HEK293 (cell line): ENCODE data around the gene PTPN6.

Source experiments
- SALL2 ChIP-seq: fragments of 450-650 bp; formaldehyde crosslinking; IDR thresholded peaks from 2 replicates; pipeline ENCODE4 v1.5.0; 2017; ENCODE audit warnings: missing biosample characterization, mild to moderate bottlenecking, missing genetic modification characterization, borderline replicate concordance
- SCRT2 ChIP-seq: fragments of 450-650 bp; formaldehyde crosslinking; IDR thresholded peaks from 2 replicates; pipeline ENCODE4 v1.5.1; 2016; ENCODE audit warnings: missing biosample characterization, missing genetic modification characterization
- SP7 ChIP-seq: fragments of 450-650 bp; formaldehyde crosslinking; IDR thresholded peaks from 2 replicates; pipeline ENCODE4 v1.5.1; 2016; ENCODE audit warnings: missing biosample characterization, missing genetic modification characterization
- ZBTB20 ChIP-seq: fragments of 450-650 bp; formaldehyde crosslinking; IDR thresholded peaks from 2 replicates; pipeline ENCODE4 v1.5.1; 2016; ENCODE audit warnings: missing biosample characterization, missing genetic modification characterization
- ZBTB7A ChIP-seq: fragments of 450-650 bp; formaldehyde crosslinking; IDR thresholded peaks from 2 replicates; pipeline ENCODE4 v1.5.1; 2016; ENCODE audit warnings: low read depth, missing biosample characterization, missing genetic modification characterization
- ZEB2 ChIP-seq: fragments of 450-650 bp; formaldehyde crosslinking; IDR thresholded peaks from 2 replicates; pipeline ENCODE4 v1.5.1; 2016; ENCODE audit warnings: missing biosample characterization, missing genetic modification characterization
- ZFHX2 ChIP-seq: fragments of 450-650 bp; formaldehyde crosslinking; conservative IDR thresholded peaks from 2 replicates; pipeline ENCODE4 v1.5.1; 2016; ENCODE audit warnings: missing biosample characterization, missing genetic modification characterization
- ZFP3 ChIP-seq: fragments of 450-650 bp; formaldehyde crosslinking; IDR thresholded peaks from 2 replicates; pipeline ENCODE4 v1.5.1; 2016; ENCODE audit warnings: low read depth, missing biosample characterization, missing genetic modification characterization
- ZNF121 ChIP-seq: fragments of 450-650 bp; formaldehyde crosslinking; IDR thresholded peaks from 2 replicates; pipeline ENCODE4 v1.5.1; 2016; ENCODE audit warnings: missing biosample characterization, missing genetic modification characterization
- ZNF416 ChIP-seq: fragments of 450-650 bp; formaldehyde crosslinking; IDR thresholded peaks from 2 replicates; pipeline ENCODE4 v1.5.1; 2016; ENCODE audit warnings: missing biosample characterization, missing genetic modification characterization
- ZNF473 ChIP-seq: fragments of 450-650 bp; formaldehyde crosslinking; IDR thresholded peaks from 2 replicates; pipeline ENCODE4 v1.5.1; 2017; ENCODE audit warnings: missing biosample characterization, missing genetic modification characterization
- ZNF521 ChIP-seq: fragments of 450-650 bp; formaldehyde crosslinking; IDR thresholded peaks from 2 replicates; pipeline ENCODE4 v1.5.1; 2017; ENCODE audit warnings: missing biosample characterization, mild to moderate bottlenecking, missing genetic modification characterization
- ZNF558 ChIP-seq: fragments of 450-650 bp; formaldehyde crosslinking; IDR thresholded peaks from 2 replicates; pipeline ENCODE4 v1.5.1; 2016; ENCODE audit warnings: missing biosample characterization, missing genetic modification characterization
- ZNF596 ChIP-seq: fragments of 450-650 bp; IDR thresholded peaks from 2 replicates; pipeline ENCODE4 v1.5.0; 2018; ENCODE audit warnings: missing biosample characterization, mild to moderate bottlenecking, missing genetic modification characterization, moderate library complexity
- ZNF600 ChIP-seq: fragments of 450-650 bp; formaldehyde crosslinking; IDR thresholded peaks from 2 replicates; pipeline ENCODE4 v1.5.1; 2016; ENCODE audit warnings: missing biosample characterization, missing genetic modification characterization
- ZNF610 ChIP-seq: fragments of 450-650 bp; formaldehyde crosslinking; IDR thresholded peaks from 2 replicates; pipeline ENCODE4 v1.5.1; 2016; ENCODE audit warnings: missing biosample characterization, missing genetic modification characterization, borderline replicate concordance
- ZNF660 ChIP-seq: fragments of 450-650 bp; IDR thresholded peaks from 2 replicates; pipeline ENCODE4 v1.5.1; 2018; ENCODE audit warnings: missing biosample characterization, mild to moderate bottlenecking, missing genetic modification characterization
- ZNF701 ChIP-seq: fragments of 450-650 bp; formaldehyde crosslinking; IDR thresholded peaks from 2 replicates; pipeline ENCODE4 v1.5.1; 2016; ENCODE audit warnings: missing biosample characterization, missing genetic modification characterization
- ZNF776 ChIP-seq: fragments of 450-650 bp; formaldehyde crosslinking; IDR thresholded peaks from 2 replicates; pipeline ENCODE4 v1.5.0; 2017; ENCODE audit warnings: missing biosample characterization, missing genetic modification characterization, borderline replicate concordance
- ZSCAN23 ChIP-seq: fragments of 450-650 bp; formaldehyde crosslinking; IDR thresholded peaks from 2 replicates; pipeline ENCODE4 v1.5.1; 2016; ENCODE audit warnings: missing biosample characterization, missing genetic modification characterization
- TF ChIP-seq, protein P1 (sequence below): fragments of 450-650 bp; formaldehyde crosslinking; IDR thresholded peaks from 2 replicates; pipeline ENCODE4 v1.5.1; 2016; ENCODE audit warnings: missing biosample characterization, missing genetic modification characterization
- TF ChIP-seq, protein P2 (sequence below): fragments of 450-650 bp; formaldehyde crosslinking; IDR thresholded peaks from 2 replicates; pipeline ENCODE4 v1.5.1; 2016; ENCODE audit warnings: missing biosample characterization, missing genetic modification characterization
- TF ChIP-seq, protein P3 (sequence below): fragments of 450-650 bp; formaldehyde crosslinking; IDR thresholded peaks from 2 replicates; pipeline ENCODE4 v1.5.1; 2016; ENCODE audit warnings: missing biosample characterization, missing genetic modification characterization
- TF ChIP-seq, protein P4 (sequence below): fragments of 450-650 bp; formaldehyde crosslinking; IDR thresholded peaks from 2 replicates; pipeline ENCODE4 v1.5.1; 2016; ENCODE audit warnings: missing biosample characterization, missing genetic modification characterization
- TF ChIP-seq, protein P5 (sequence below): fragments of 450-650 bp; formaldehyde crosslinking; IDR thresholded peaks from 2 replicates; pipeline ENCODE4 v1.5.1; 2016; ENCODE audit warnings: missing biosample characterization, missing genetic modification characterization, low read depth
- TF ChIP-seq, protein P6 (sequence below): fragments of 450-650 bp; formaldehyde crosslinking; IDR thresholded peaks from 2 replicates; pipeline ENCODE4 v1.5.1; 2016; ENCODE audit warnings: missing biosample characterization, missing genetic modification characterization

PTPN6 gene

DNA sequence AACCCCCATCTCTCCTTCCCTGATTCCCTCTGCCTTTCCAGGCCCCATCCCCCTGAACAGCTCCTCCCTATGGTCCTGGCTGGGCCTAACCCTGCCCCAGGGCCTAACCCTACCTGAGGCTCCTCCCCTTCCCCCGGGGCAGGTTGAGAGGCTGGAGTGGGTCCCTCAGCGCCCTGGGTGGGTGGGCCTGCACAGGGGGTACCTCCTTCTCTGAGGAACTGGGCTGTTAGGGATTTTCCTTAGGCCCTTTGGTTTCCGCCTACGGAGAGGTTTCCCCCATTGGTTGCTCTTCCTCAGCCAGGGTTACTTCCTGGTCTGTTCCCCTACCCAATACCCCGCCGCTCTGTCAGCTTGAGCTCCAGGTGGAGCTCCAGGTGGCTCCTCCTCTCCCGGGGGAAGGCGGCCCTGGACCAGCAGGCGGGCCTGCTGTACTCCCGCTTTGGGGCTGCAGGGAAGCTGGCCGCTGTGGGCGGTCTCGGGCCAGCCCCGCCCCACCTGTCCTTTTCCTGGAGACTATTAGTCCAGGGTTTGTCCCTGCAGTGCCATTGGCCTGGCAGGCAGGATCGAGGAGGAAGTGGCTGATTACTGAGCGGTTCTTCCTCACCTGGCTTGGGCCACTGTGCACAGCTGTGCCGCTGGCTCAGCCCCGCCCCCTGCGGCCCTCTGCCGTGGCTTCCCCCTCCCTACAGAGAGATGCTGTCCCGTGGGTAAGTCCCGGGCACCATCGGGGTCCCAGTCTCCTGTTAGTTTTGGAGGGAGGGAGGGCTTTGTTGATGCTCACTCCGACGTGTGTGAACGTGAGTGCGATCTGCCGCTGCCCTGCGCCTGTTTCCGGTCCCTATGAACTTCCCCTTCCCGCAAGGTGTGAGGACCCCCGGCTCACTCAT, 4.9 kb upstream of the PTPN6 start (continued):
- TF ChIP-seq ZNF610 (0 out of 2 replicates have a peak, but pooled peaks have one; percentile 70), SCRT2 (tag by site-specific recombination) (no peak), ZNF660 (tag by site-specific recombination) (no peak), ZNF776 (tag by site-specific recombination) (no peak), SALL2 (tag by site-specific recombination) (no peak), ZNF558 (tag by site-specific recombination) (no peak), ZFHX2 (tag by site-specific recombination) (peak; percentile 49), ZNF521 (no peak), SP7 (tag by site-specific recombination) (peak; percentile 30; the same call in 1 of the 2 replicates), ZEB2 (tag by site-specific recombination) (0 out of 2 replicates have a peak, but pooled peaks have one; percentile 56), ZNF416 (tag by site-specific recombination) (no peak), ZNF121 (tag by site-specific recombination) (no peak), ZNF600 (tag by site-specific recombination) (peak; percentile 28; the same call in 1 of the 2 replicates), ZFP3 (no peak), ZBTB7A (tag by site-specific recombination) (0 out of 2 replicates have a peak, but pooled peaks have one; percentile 9), ZNF473 (no peak), ZBTB20 (peak; percentile 89), ZNF596 (tag by site-specific recombination) (no peak), ZNF701 (tag by site-specific recombination) (no peak), ZSCAN23 (no peak)
- TF ChIP-seq, protein P1, sequence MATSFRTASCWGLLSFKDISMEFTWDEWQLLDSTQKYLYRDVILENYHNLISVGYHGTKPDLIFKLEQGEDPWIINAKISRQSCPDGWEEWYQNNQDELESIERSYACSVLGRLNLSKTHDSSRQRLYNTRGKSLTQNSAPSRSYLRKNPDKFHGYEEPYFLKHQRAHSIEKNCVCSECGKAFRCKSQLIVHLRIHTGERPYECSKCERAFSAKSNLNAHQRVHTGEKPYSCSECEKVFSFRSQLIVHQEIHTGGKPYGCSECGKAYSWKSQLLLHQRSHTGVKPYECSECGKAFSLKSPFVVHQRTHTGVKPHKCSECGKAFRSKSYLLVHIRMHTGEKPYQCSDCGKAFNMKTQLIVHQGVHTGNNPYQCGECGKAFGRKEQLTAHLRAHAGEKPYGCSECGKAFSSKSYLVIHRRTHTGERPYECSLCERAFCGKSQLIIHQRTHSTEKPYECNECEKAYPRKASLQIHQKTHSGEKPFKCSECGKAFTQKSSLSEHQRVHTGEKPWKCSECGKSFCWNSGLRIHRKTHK: no peak
- TF ChIP-seq, protein P2, sequence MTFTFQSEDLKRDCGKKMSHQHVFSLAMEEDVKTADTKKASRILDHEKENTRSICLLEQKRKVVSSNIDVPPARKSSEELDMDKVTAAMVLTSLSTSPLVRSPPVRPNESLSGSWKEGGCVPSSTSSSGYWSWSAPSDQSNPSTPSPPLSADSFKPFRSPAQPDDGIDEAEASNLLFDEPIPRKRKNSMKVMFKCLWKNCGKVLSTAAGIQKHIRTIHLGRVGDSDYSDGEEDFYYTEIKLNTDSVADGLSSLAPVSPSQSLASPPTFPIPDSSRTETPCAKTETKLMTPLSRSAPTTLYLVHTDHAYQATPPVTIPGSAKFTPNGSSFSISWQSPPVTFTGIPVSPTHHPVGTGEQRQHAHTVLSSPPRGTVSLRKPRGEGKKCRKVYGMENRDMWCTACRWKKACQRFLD: no peak
- TF ChIP-seq, protein P3, sequence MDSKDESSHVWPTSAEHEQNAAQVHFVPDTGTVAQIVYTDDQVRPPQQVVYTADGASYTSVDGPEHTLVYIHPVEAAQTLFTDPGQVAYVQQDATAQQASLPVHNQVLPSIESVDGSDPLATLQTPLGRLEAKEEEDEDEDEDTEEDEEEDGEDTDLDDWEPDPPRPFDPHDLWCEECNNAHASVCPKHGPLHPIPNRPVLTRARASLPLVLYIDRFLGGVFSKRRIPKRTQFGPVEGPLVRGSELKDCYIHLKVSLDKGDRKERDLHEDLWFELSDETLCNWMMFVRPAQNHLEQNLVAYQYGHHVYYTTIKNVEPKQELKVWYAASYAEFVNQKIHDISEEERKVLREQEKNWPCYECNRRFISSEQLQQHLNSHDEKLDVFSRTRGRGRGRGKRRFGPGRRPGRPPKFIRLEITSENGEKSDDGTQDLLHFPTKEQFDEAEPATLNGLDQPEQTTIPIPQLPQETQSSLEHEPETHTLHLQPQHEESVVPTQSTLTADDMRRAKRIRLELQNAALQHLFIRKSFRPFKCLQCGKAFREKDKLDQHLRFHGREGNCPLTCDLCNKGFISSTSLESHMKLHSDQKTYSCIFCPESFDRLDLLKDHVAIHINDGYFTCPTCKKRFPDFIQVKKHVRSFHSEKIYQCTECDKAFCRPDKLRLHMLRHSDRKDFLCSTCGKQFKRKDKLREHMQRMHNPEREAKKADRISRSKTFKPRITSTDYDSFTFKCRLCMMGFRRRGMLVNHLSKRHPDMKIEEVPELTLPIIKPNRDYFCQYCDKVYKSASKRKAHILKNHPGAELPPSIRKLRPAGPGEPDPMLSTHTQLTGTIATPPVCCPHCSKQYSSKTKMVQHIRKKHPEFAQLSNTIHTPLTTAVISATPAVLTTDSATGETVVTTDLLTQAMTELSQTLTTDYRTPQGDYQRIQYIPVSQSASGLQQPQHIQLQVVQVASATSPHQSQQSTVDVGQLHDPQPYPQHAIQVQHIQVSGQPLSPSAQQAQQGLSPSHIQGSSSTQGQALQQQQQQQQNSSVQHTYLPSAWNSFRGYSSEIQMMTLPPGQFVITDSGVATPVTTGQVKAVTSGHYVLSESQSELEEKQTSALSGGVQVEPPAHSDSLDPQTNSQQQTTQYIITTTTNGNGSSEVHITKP: peak; percentile 28; the same call in 1 of the 2 replicates
- TF ChIP-seq, protein P4, sequence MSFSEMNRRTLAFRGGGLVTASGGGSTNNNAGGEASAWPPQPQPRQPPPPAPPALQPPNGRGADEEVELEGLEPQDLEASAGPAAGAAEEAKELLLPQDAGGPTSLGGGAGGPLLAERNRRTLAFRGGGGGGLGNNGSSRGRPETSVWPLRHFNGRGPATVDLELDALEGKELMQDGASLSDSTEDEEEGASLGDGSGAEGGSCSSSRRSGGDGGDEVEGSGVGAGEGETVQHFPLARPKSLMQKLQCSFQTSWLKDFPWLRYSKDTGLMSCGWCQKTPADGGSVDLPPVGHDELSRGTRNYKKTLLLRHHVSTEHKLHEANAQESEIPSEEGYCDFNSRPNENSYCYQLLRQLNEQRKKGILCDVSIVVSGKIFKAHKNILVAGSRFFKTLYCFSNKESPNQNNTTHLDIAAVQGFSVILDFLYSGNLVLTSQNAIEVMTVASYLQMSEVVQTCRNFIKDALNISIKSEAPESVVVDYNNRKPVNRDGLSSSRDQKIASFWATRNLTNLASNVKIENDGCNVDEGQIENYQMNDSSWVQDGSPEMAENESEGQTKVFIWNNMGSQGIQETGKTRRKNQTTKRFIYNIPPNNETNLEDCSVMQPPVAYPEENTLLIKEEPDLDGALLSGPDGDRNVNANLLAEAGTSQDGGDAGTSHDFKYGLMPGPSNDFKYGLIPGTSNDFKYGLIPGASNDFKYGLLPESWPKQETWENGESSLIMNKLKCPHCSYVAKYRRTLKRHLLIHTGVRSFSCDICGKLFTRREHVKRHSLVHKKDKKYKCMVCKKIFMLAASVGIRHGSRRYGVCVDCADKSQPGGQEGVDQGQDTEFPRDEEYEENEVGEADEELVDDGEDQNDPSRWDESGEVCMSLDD (tag by site-specific recombination): no peak
- TF ChIP-seq, protein P5, sequence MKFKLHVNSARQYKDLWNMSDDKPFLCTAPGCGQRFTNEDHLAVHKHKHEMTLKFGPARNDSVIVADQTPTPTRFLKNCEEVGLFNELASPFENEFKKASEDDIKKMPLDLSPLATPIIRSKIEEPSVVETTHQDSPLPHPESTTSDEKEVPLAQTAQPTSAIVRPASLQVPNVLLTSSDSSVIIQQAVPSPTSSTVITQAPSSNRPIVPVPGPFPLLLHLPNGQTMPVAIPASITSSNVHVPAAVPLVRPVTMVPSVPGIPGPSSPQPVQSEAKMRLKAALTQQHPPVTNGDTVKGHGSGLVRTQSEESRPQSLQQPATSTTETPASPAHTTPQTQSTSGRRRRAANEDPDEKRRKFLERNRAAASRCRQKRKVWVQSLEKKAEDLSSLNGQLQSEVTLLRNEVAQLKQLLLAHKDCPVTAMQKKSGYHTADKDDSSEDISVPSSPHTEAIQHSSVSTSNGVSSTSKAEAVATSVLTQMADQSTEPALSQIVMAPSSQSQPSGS: no peak
- TF ChIP-seq, protein P6, sequence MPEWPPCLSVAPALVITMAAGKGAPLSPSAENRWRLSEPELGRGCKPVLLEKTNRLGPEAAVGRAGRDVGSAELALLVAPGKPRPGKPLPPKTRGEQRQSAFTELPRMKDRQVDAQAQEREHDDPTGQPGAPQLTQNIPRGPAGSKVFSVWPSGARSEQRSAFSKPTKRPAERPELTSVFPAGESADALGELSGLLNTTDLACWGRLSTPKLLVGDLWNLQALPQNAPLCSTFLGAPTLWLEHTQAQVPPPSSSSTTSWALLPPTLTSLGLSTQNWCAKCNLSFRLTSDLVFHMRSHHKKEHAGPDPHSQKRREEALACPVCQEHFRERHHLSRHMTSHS: no peak
